ENCODE results near the gene TSC2. TPM values are rescaled to one million over a fixed set of nuclear protein-coding genes. Genes with fewer than 3 reads are reported as not detected.

TSC2 gene
- total and polyA plus RNA-seq, 2 of the 13 experiments (the other 11 are each of a cell fraction or from before 2014, with no cell fraction given), result 19.6 to 40.4 TPM

DNA sequence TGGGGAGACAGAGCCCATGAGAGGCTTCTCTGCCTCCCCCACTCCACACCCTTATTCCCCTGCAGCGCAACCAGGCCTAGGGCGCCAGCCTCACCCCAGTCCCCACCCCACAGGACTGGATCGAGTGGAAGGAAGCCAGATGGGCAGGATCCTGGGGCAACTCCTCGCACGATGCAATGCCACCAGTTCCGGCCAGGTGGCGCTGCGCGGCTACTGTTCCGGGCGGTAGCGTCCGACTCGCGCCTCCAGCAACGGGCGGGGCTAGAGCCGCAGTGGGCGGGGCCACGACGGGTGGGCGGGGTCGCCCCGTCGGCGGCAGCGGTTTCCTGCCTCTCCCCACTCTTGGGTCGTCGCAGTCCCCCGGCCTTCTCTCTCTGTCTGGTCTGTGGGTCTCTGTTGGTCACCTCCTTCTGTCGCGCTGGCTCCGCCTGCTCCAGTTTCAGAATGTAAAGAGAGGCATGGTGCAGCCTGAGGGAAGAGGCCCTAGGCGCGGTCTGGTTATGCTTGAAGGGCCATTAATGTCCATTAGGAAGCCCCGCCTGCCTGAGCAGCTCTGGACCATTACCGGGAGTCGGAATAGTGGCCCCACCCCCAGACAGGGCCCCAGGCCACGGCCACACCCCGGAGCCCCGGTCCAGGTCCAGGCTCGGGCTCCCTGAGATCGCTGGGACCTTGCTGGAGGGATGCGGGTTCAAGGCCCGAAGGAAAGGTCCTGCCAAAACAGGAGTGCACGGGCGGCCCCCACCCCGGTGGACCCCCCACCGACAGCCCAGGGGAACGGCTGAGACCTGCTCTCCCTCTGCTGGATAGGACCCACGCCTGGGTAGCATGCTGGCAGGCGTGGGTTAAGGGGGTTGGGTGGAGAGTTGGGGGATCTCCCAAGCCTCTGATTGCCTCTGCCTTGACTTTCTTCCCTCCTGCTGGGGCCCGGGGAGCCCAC is 24.4 kb upstream of the TSC2 start (continued):
- no peak for TF ChIP-seq KIAA2018 (CRISPR knock-in tag; IDR thresholded peaks at IDR 0.05; ENCODE audit: borderline replicate concordance)
- no peak for TF ChIP-seq ZHX1 (CRISPR knock-in tag; IDR thresholded peaks at IDR 0.05; ENCODE audit: low read depth)
- TF ChIP-seq, protein P1, sequence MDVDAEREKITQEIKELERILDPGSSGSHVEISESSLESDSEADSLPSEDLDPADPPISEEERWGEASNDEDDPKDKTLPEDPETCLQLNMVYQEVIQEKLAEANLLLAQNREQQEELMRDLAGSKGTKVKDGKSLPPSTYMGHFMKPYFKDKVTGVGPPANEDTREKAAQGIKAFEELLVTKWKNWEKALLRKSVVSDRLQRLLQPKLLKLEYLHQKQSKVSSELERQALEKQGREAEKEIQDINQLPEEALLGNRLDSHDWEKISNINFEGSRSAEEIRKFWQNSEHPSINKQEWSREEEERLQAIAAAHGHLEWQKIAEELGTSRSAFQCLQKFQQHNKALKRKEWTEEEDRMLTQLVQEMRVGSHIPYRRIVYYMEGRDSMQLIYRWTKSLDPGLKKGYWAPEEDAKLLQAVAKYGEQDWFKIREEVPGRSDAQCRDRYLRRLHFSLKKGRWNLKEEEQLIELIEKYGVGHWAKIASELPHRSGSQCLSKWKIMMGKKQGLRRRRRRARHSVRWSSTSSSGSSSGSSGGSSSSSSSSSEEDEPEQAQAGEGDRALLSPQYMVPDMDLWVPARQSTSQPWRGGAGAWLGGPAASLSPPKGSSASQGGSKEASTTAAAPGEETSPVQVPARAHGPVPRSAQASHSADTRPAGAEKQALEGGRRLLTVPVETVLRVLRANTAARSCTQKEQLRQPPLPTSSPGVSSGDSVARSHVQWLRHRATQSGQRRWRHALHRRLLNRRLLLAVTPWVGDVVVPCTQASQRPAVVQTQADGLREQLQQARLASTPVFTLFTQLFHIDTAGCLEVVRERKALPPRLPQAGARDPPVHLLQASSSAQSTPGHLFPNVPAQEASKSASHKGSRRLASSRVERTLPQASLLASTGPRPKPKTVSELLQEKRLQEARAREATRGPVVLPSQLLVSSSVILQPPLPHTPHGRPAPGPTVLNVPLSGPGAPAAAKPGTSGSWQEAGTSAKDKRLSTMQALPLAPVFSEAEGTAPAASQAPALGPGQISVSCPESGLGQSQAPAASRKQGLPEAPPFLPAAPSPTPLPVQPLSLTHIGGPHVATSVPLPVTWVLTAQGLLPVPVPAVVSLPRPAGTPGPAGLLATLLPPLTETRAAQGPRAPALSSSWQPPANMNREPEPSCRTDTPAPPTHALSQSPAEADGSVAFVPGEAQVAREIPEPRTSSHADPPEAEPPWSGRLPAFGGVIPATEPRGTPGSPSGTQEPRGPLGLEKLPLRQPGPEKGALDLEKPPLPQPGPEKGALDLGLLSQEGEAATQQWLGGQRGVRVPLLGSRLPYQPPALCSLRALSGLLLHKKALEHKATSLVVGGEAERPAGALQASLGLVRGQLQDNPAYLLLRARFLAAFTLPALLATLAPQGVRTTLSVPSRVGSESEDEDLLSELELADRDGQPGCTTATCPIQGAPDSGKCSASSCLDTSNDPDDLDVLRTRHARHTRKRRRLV (CRISPR knock-in tag; IDR thresholded peaks at IDR 0.05), result no peak
- TF ChIP-seq FOXA3 (CRISPR knock-in tag; IDR thresholded peaks at IDR 0.05), result peak; percentile 52
- no peak for TF ChIP-seq JUNB (CRISPR knock-in tag; IDR thresholded peaks at IDR 0.05; ENCODE audit: borderline replicate concordance)
- no peak for TF ChIP-seq REST (IDR thresholded peaks at IDR 0.05; ENCODE audit: borderline replicate concordance in 1 of 2, low read depth in 1 of 2, low read length in 2 of 2)
